H9 (cell line): ENCODE data around the gene ATP6V0A1. TPM values are rescaled to one million over a fixed set of nuclear protein-coding genes. Genes with fewer than 3 reads are reported as not detected.

ENCODE experiments used
- DNase-seq: peaks from one replicate; pipeline ENCODE4 v3.0.0-alpha.2; 2017
- H2AFZ ChIP-seq: one replicate; pipeline ENCODE4 v1.6.1; 2013; ENCODE audit warnings: mild to moderate bottlenecking, low read length, control low read depth, moderate library complexity
- H2AK5ac ChIP-seq: 2 replicates; pipeline ENCODE4 v1.6.1; 2013; ENCODE audit warnings: low read length, control low read depth, mixed read lengths; ENCODE audit not compliant: insufficient read length
- H2BK120ac ChIP-seq: one replicate; pipeline ENCODE4 v1.6.1; 2013; ENCODE audit warnings: low read depth, mild to moderate bottlenecking, low read length, control low read depth, inconsistent platforms; ENCODE audit not compliant: poor library complexity, severe bottlenecking
- H2BK12ac ChIP-seq: 2 replicates; pipeline ENCODE4 v1.6.1; 2013; ENCODE audit warnings: low read length, control low read depth, mixed read lengths, low read depth; ENCODE audit not compliant: insufficient read length
- H2BK15ac ChIP-seq: 2 replicates; pipeline ENCODE4 v1.6.1; 2013; ENCODE audit warnings: low read depth, low read length, control low read depth
- H2BK20ac ChIP-seq: one replicate; pipeline ENCODE4 v1.6.1; 2013; ENCODE audit warnings: low read depth, mild to moderate bottlenecking, low read length, control low read depth, inconsistent platforms; ENCODE audit not compliant: poor library complexity, severe bottlenecking
- H2BK5ac ChIP-seq: 2 replicates; pipeline ENCODE4 v1.6.1; 2013; ENCODE audit warnings: low read length, control low read depth, mixed read lengths; ENCODE audit not compliant: insufficient read length
- H3K14ac ChIP-seq: 2 replicates; pipeline ENCODE4 v1.6.1; 2013; ENCODE audit warnings: low read length, control low read depth; ENCODE audit not compliant: insufficient read depth
- H3K18ac ChIP-seq: 2 replicates; pipeline ENCODE4 v1.6.1; 2013; ENCODE audit warnings: low read depth, mild to moderate bottlenecking, mixed read lengths, low read length, control low read depth; ENCODE audit not compliant: insufficient read length
- H3K23ac ChIP-seq: 2 replicates; pipeline ENCODE4 v1.6.1; 2013; ENCODE audit warnings: low read length, control low read depth, mixed read lengths, low read depth; ENCODE audit not compliant: insufficient read length
- H3K23me2 ChIP-seq: 2 replicates; pipeline ENCODE4 v1.6.1; 2013; ENCODE audit warnings: low read depth, mild to moderate bottlenecking, mixed read lengths, low read length, control low read depth; ENCODE audit not compliant: insufficient read length, poor library complexity, severe bottlenecking
- H3K27ac ChIP-seq: 2 replicates; pipeline ENCODE4 v1.5.1; 2013; ENCODE audit warnings: low read length, control low read depth, mixed read lengths, low read depth; ENCODE audit not compliant: insufficient read length
- H3K27me3 ChIP-seq: 2 replicates; pipeline ENCODE4 v1.6.1; 2013; ENCODE audit warnings: low read length, control low read depth, inconsistent platforms; ENCODE audit not compliant: insufficient read depth
- H3K4ac ChIP-seq: 2 replicates; pipeline ENCODE4 v1.6.1; 2013; ENCODE audit warnings: low read depth, mild to moderate bottlenecking, control low read depth, inconsistent platforms, low read length, moderate library complexity
- H3K4me1 ChIP-seq: 2 replicates; pipeline ENCODE4 v1.6.1; 2013; ENCODE audit warnings: low read length, control low read depth, inconsistent platforms; ENCODE audit not compliant: insufficient read depth
- H3K4me2 ChIP-seq: 2 replicates; pipeline ENCODE4 v1.6.1; 2013; ENCODE audit warnings: low read length, control low read depth, mixed read lengths; ENCODE audit not compliant: insufficient read length, insufficient read depth
- H3K56ac ChIP-seq: 2 replicates; pipeline ENCODE4 v1.6.1; 2013; ENCODE audit warnings: low read depth, mild to moderate bottlenecking, mixed read lengths, low read length, control low read depth; ENCODE audit not compliant: insufficient read length
- H3K79me1 ChIP-seq: 2 replicates; pipeline ENCODE4 v1.6.1; 2013; ENCODE audit warnings: low read depth, mild to moderate bottlenecking, moderate library complexity, low read length, control low read depth, inconsistent platforms; ENCODE audit not compliant: insufficient read depth, poor library complexity, severe bottlenecking
- H3K79me2 ChIP-seq: 2 replicates; pipeline ENCODE4 v1.6.1; 2013; ENCODE audit warnings: low read length, control low read depth, inconsistent platforms; ENCODE audit not compliant: insufficient read depth
- H3K9ac ChIP-seq: 2 replicates; pipeline ENCODE4 v1.6.1; 2013; ENCODE audit warnings: low read length, control low read depth, mixed read lengths; ENCODE audit not compliant: insufficient read length; ENCODE audit errors: extremely low read depth
- H3K9me3 ChIP-seq: one replicate; pipeline ENCODE4 v1.6.1; 2013; ENCODE audit warnings: low read depth, low read length, inconsistent platforms; ENCODE audit not compliant: control insufficient read depth
- H3T11ph ChIP-seq: one replicate; pipeline ENCODE4 v1.6.1; 2013; ENCODE audit warnings: mild to moderate bottlenecking, low read length, control low read depth, inconsistent platforms
- H4K20me1 ChIP-seq: one replicate; pipeline ENCODE4 v1.6.1; 2013; ENCODE audit not compliant: control insufficient read depth, insufficient read length, insufficient read depth
- H4K5ac ChIP-seq: 2 replicates; pipeline ENCODE4 v1.6.1; 2013; ENCODE audit warnings: low read depth, mild to moderate bottlenecking, mixed read lengths, low read length, control low read depth; ENCODE audit not compliant: insufficient read length
- H4K8ac ChIP-seq: replicated peaks from 2 replicates; pipeline ENCODE4 v1.6.1; 2013; ENCODE audit warnings: low read length, control low read depth, mixed read lengths, low read depth; ENCODE audit not compliant: insufficient read length
- H4K91ac ChIP-seq: 2 replicates; pipeline ENCODE4 v1.6.1; 2013; ENCODE audit warnings: low read depth, mild to moderate bottlenecking, moderate library complexity, mixed read lengths, low read length, control low read depth; ENCODE audit not compliant: insufficient read length
- H3K27ac Mint-ChIP-seq, 3 experiments: 2 replicates in 2 of 3; 3 replicates in 1 of 3; pipeline ENCODE4 v1.8.0; 2020 to 2021; ENCODE audit warnings: mixed read lengths in 3 of 3, mild to moderate bottlenecking in 1 of 3, moderate library complexity in 1 of 3
- H3K27me3 Mint-ChIP-seq: 2 replicates; pipeline ENCODE4 v1.8.0; 2021; ENCODE audit warnings: low read depth, mild to moderate bottlenecking, moderate library complexity, mixed read lengths
- H3K36me3 Mint-ChIP-seq, 3 experiments: 2 replicates in 2 of 3; 3 replicates in 1 of 3; pipeline ENCODE4 v1.8.0; 2020 to 2021; ENCODE audit warnings: low read depth in 3 of 3, mixed read lengths in 3 of 3; ENCODE audit not compliant: insufficient read depth in 1 of 3
- H3K4me1 Mint-ChIP-seq, 2 experiments: 2 replicates each; pipeline ENCODE4 v1.8.0; 2020; ENCODE audit warnings: mixed read lengths in 2 of 2
- H3K4me3 Mint-ChIP-seq, 2 experiments: 2 replicates in 1 of 2; 3 replicates in 1 of 2; pipeline ENCODE4 v1.8.0; 2020 to 2021; ENCODE audit warnings: mild to moderate bottlenecking in 2 of 2, mixed read lengths in 2 of 2, moderate library complexity in 1 of 2
- H3K9me3 Mint-ChIP-seq, 2 experiments: 2 replicates in 1 of 2; 3 replicates in 1 of 2; pipeline ENCODE4 v1.8.0; 2020; ENCODE audit warnings: mild to moderate bottlenecking in 2 of 2, mixed read lengths in 2 of 2, moderate library complexity in 1 of 2
- WGBS: extraction: QIAGEN DNeasy Blood & Tissue Kit; methylation state at CpG from one replicate; pipeline ENCODE4 v1.1.7; 2013; ENCODE audit warnings: missing lambda C conversion rate, low lambda C conversion rate, mixed read lengths; ENCODE audit not compliant: insufficient read length; ENCODE audit errors: extremely low coverage; 5-methylcytosine and 5-hydroxymethylcytosine counted together
- total RNA-seq: library from RNA; stranded (reverse); gene quantifications from 2 replicates; pipeline ENCODE4 v1.2.1, GENCODE V29; 2021
- TF ChIP-seq, protein P1 (sequence below): fragments of 200-600 bp; sonication (generic); conservative IDR thresholded peaks from 3 replicates; pipeline ENCODE4 v1.8.0; 2021; ENCODE audit warnings: antibody characterized with exemption, mild to moderate bottlenecking

Gene ATP6V0A1
- total RNA-seq, 1 experiment from 2014 or later: 54.1 TPM

DNA sequence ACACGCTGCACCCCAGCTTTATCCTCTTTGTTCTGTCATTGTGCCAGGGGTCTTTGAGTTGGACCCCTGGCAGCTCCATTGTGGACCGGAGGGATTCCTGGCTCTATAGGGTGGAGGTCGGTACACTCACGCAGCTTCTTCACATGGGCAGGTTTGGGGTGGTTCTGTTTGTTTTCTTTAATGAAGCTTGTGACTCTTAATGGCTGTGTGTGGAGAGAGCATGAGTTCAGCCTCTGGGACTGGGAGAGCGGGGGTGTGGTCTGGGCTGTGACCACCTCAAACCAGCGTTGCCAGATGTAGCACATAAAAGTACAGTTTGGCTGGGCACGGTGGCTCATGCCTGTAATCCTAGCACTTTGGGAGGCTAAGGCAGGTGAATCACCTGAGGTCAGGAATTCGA lies 56.2 kb downstream of the ATP6V0A1 start:
- DNase-seq: no peak
- no CpG with 5 or more reads among the region's 8 CpGs for WGBS
- H2AK5ac ChIP-seq: no peak overlapping the region
- peaks cover 0 to 25% (median 22%) of the 10 kb centered on the region in 3 experiments; a peak in 3 of 7 replicates for H3K36me3 Mint-ChIP-seq
- H2BK120ac ChIP-seq: no peak overlapping the region
- no peak overlapping the region for H3K4ac ChIP-seq
- H3K4me1 Mint-ChIP-seq: peaks cover 12 to 25% of the 10 kb centered on the region in 2 experiments
- no peak overlapping the region for H2BK5ac ChIP-seq
- TF ChIP-seq, protein P1, sequence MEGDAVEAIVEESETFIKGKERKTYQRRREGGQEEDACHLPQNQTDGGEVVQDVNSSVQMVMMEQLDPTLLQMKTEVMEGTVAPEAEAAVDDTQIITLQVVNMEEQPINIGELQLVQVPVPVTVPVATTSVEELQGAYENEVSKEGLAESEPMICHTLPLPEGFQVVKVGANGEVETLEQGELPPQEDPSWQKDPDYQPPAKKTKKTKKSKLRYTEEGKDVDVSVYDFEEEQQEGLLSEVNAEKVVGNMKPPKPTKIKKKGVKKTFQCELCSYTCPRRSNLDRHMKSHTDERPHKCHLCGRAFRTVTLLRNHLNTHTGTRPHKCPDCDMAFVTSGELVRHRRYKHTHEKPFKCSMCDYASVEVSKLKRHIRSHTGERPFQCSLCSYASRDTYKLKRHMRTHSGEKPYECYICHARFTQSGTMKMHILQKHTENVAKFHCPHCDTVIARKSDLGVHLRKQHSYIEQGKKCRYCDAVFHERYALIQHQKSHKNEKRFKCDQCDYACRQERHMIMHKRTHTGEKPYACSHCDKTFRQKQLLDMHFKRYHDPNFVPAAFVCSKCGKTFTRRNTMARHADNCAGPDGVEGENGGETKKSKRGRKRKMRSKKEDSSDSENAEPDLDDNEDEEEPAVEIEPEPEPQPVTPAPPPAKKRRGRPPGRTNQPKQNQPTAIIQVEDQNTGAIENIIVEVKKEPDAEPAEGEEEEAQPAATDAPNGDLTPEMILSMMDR: no peak
- no peak overlapping the region for H3K4me3 Mint-ChIP-seq
- no peaks in the 10 kb centered on the region for H3K79me1 ChIP-seq
- H3K27ac ChIP-seq: no peak overlapping the region
- H3K14ac ChIP-seq: no peak overlapping the region
- H3K23me2 ChIP-seq: no peaks in the 10 kb centered on the region
- peaks cover 2% of the 10 kb centered on the region; the same call in 1 of the 2 replicates for H3K27me3 Mint-ChIP-seq
- no peak overlapping the region for H4K8ac ChIP-seq
- peaks cover 2% of the 10 kb centered on the region; the same call in 1 of the 2 replicates for H3K27me3 ChIP-seq
- H3K9me3 Mint-ChIP-seq: no peaks in the 10 kb centered on the region
- no peak overlapping the region for H3T11ph ChIP-seq
- no peak overlapping the region for H3K9ac ChIP-seq
- no peak overlapping the region for H3K18ac ChIP-seq
- H3K23ac ChIP-seq: no peak overlapping the region
- no peaks in the 10 kb centered on the region for H3K79me2 ChIP-seq
- no peaks in the 10 kb centered on the region for H4K20me1 ChIP-seq
- no peak overlapping the region for H3K4me2 ChIP-seq
- no peak overlapping the region for H2AFZ ChIP-seq
- H2BK15ac ChIP-seq: no peak overlapping the region
- peaks cover 8% of the 10 kb centered on the region; the same call in 1 of the 2 replicates for H3K4me1 ChIP-seq
- H2BK20ac ChIP-seq: no peak overlapping the region
- no peak overlapping the region for H4K5ac ChIP-seq
- no peaks in the 10 kb centered on the region for H3K9me3 ChIP-seq
- no peak overlapping the region for H4K91ac ChIP-seq
- H3K56ac ChIP-seq: no peak overlapping the region
- H3K27ac Mint-ChIP-seq: peak overlapping the region in 1 of 3 experiments; percentile 60; a peak in 3 of 7 replicates
- no peak overlapping the region for H2BK12ac ChIP-seq
